ENCODE data around the gene HELB.

DNA sequence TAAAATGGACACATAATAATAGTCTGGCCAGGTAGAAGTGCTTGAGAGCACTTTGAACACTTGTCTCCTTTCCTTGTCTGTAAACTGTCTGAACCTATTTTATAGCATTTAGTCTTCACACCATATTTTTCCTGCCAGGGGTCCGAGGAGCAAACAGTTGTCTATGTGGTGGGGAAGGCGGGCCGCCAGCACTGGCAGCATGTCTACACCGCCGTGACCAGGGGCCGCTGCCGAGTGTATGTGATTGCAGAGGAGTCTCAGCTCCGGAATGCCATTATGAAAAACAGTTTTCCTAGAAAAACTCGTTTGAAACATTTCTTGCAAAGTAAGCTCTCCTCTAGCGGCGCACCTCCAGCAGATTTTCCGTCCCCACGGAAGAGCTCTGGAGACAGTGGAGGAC is 28.7 kb downstream of the HELB start:
- TF ChIP-seq, protein P1, sequence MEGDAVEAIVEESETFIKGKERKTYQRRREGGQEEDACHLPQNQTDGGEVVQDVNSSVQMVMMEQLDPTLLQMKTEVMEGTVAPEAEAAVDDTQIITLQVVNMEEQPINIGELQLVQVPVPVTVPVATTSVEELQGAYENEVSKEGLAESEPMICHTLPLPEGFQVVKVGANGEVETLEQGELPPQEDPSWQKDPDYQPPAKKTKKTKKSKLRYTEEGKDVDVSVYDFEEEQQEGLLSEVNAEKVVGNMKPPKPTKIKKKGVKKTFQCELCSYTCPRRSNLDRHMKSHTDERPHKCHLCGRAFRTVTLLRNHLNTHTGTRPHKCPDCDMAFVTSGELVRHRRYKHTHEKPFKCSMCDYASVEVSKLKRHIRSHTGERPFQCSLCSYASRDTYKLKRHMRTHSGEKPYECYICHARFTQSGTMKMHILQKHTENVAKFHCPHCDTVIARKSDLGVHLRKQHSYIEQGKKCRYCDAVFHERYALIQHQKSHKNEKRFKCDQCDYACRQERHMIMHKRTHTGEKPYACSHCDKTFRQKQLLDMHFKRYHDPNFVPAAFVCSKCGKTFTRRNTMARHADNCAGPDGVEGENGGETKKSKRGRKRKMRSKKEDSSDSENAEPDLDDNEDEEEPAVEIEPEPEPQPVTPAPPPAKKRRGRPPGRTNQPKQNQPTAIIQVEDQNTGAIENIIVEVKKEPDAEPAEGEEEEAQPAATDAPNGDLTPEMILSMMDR (IDR thresholded peaks at IDR 0.05) = no peak
- TF ChIP-seq NPAS2 (CRISPR knock-in tag; IDR thresholded peaks at IDR 0.05; ENCODE audit: borderline replicate concordance) (no peak), POLR2A (IDR thresholded peaks at IDR 0.05; ENCODE audit: low read length) (no peak)
- TF ChIP-seq, protein P2, sequence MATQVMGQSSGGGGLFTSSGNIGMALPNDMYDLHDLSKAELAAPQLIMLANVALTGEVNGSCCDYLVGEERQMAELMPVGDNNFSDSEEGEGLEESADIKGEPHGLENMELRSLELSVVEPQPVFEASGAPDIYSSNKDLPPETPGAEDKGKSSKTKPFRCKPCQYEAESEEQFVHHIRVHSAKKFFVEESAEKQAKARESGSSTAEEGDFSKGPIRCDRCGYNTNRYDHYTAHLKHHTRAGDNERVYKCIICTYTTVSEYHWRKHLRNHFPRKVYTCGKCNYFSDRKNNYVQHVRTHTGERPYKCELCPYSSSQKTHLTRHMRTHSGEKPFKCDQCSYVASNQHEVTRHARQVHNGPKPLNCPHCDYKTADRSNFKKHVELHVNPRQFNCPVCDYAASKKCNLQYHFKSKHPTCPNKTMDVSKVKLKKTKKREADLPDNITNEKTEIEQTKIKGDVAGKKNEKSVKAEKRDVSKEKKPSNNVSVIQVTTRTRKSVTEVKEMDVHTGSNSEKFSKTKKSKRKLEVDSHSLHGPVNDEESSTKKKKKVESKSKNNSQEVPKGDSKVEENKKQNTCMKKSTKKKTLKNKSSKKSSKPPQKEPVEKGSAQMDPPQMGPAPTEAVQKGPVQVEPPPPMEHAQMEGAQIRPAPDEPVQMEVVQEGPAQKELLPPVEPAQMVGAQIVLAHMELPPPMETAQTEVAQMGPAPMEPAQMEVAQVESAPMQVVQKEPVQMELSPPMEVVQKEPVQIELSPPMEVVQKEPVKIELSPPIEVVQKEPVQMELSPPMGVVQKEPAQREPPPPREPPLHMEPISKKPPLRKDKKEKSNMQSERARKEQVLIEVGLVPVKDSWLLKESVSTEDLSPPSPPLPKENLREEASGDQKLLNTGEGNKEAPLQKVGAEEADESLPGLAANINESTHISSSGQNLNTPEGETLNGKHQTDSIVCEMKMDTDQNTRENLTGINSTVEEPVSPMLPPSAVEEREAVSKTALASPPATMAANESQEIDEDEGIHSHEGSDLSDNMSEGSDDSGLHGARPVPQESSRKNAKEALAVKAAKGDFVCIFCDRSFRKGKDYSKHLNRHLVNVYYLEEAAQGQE (IDR thresholded peaks at IDR 0.05) = no peak
